Myocyte (in vitro differentiated cells): ENCODE data around the gene SGTA. TPM values are rescaled to one million over a fixed set of nuclear protein-coding genes. Genes with fewer than 3 reads are reported as not detected.

Experiments used
- DNase-seq: peaks from one replicate; pipeline ENCODE4 v3.0.0-alpha.2; 2012; ENCODE audit warnings: low read depth
- total RNA-seq: library from RNA; depleted of rRNA; stranded (reverse); fragments of >200 nt; gene quantifications from 2 replicates; pipeline ENCODE4 v1.2.3, GENCODE V29; 2014

Gene SGTA
- total RNA-seq, 1 donor from 2014 or later = 82.5 TPM

DNA sequence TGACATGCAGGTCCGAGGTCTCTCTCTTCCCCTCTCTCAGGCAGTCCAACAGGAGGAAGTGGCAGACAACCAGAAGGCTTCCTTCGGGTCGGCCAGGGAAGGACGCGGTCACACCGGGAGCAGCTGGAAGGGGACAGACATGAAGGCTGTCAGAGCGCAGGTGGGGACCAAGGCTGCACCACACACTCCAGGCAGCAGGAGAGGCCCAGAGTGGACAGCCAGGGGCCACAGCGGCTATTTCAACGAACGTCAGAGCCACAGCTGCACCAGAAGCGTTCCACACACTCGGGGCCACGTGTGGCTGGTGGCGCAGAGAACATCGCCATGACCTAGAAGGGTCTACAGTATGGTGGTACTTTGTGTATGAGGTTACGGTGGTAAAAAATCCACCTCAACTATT is 27.3 kb downstream of the SGTA start:
- no peak for DNase-seq

DNA sequence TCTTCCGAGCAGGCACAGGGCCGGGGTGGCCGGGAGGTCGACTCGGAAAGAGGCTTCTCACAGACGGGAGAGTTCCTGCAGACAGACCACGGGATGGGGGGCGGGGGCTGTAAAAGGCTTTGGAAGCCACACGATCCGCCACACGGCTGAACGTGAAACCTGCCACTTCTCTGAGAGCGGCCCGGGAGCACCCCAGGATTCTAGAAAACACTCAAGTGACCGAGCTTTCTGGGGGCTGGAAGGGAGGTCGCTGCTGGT is 27.7 kb downstream of the SGTA start:
- no peak for DNase-seq

DNA sequence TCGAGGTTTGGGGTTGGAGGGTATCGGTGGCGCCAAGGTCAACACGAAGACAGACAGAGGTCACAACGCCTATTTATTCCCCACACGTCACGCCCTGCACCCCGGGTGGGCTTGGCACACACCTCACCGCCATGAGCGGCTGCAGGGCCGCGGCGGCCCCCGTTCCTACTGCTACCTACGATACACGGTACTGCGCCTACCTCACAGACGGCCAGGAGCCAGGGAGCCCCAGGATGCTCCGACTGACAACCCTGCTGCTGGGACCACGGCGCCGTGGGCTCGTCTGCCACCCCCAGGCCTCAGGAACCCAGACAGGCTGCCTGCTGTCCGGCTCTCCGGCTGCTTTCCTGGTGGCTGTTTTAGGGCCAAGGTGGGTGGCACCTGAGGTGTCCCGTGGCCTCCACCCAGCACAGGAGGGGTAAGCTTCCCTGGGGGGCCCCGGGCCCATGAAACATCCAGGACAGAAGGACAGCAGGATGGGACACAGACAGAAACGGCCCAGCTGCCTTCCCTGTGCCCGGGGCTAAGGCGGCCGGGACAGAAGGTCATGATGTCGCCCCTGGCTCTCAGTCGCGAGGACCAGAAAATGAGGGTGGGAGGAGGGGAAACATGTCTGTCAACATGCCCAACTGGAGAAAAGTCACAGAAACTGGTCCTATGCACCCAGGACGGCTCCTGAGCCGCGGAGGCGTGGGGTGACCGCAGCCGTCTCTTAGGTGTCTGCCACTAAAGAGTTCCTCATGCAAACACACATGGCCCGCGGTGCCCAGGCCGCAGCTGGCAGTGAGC is 28.2 kb downstream of the SGTA start:
- no peak for DNase-seq

DNA sequence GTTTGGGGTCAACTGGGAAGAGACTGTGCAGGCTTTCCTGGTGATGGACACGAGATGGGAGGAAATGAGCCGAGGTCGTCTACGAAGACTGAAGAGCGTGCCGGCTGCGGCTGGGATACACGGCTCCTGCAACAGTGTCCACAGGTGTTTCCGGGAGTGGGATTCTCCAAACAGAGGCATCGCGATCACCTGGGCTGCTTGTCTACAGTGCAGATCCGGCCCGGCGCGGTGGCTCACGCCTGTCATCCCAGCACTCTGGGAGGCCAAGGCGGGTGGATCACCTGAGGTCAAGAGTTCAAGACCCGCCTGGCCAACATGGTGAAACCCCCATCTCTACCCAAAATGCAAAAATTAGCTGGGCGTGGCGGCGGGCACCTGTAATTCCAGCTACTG is 31.6 kb downstream of the SGTA start:
- no peak for DNase-seq

DNA sequence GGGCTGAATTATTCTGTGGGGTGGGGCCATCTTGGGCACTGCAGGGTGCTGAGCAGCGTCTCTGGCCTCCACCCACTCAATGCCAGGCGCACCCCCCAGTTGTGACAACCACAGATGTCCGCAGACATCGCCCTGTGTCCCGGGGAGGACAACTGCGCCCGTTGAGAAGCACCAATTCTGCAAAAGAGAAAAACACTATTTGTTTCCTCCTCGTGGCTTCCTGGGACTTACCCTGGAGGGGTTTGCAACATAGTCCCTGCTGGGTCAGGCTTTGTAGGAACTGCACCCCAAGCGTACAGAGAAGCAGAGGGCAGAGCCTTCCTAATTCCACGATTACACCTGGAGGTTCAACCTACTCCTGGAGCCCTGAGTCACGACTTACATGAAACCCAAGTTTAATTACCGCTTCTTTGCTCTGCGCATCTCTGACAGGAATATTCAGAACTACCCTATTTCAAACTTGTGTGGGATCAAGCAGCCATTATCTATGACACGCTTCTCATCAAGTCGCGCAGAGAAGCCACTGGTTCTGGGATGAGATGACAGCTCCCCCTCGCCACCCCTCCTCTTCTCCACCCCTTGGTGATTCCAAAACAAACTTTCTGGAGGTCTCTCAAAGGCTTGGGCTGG is 32.1 kb downstream of the SGTA start:
- no peak for DNase-seq

DNA sequence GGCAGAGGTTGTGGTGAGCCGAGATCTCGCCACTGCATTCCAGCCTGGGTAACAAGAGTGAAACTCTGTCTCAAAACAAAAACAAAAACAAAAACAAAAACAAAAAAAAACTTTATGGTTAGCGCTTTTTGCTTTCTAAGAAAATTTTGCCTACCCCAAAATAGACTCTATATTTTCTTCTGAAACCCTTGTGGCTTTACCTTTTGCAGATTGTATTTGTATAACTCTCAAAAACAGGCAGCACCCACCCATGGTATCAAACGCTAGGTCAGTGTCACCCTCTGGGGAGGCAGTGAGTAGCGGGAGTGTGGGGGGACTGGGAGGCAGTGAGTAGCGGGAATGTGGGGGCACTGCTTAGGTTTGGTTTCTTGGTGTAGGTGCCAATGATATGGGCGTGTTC is 35.7 kb downstream of the SGTA start:
- no peak for DNase-seq

DNA sequence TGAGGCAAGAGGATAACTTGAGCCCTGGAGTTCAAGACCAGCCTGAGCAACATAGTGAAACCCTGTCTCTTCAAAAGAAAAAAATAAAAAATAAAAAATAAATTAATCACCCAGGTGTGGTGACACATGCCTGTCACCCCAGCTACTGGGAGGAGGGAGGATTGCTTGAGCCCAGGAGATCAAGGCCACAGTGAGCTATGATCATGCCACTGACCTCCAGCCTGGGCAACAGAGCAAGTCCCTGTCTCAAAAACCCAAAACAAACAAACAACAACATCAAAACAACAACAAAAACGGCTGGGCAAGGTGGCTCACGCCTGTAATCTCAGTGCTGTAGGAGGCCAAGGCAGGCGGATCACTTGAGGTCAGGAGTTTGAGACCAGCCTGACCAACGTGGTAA is 39.0 kb downstream of the SGTA start:
- DNase-seq = no peak

DNA sequence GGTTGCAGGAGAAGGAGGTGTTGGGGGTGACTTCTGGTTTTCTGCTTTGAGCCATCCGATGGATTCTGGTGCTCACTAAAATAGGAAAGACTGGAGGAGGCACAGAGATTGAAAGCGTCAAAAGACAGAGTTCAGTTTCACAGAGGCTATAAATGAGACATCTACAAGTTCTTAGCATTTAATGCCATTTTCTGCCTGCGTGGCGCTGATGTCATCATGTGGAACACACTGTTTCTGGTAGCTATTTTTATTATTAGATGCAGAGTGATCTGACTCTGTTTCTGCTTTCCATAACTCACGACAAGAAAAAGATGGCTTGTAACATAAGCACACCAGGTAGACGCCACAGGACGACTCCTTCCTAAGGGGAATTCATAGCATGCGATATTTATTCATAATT is 40.0 kb downstream of the SGTA start:
- DNase-seq = no peak

DNA sequence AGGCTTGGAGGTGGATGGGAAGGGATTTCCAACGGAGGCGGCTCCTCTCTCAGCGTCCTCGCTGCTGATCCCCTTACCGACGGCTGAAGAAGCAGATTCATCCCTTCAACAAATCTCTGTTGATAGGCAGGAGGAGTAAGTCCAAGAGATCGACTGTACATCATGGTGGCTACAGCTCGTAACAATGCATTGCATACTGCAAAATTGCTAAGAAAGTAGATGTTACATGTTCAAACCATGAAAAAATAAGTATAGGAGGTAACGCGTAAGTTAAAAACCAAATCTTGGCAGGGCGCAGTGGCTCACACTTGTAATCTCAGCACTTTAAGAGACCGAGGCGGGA is 42.8 kb downstream of the SGTA start:
- no peak for DNase-seq

DNA sequence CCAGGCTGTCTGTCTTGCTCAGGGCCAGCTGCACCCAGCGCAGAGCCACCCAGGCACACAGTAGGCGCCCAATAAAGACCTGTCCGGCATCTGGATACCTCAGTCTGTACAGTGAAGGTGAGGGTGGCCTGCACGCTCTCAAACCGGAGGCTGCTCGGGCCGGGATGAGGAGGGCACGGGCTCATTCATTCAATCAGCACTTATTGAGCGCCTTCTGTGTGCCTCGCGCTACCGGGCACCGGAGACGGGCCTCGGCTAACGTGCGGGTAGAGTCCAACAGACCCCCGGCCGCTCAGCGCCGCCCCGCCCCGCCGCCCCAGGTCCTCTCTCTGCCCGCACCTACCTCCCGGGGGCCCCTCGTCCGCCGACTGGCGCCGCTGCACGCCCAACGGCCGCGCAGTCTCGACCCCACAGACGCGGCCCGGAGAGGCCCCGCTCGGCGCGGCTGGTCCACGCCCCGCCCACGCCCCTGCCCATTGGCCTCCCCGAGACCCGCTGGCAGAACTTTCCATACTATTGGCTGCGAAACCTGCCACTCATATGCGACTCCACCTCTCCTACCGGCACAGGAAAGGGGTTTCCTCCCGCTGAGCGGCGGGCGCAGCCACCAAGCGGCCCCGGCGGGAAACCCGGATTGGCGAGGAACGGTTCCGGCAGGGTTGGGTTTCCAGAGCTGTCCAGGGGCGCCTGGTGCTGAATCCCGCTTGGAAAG is 43.3 kb downstream of the SGTA start, which contains the start of gene SLC39A3:
Gene SLC39A3 (minus strand): TSS at position 416 of the 712 bp plus-strand sequence. CDS start 2,760 bp downstream, outside the sequence.
- peak; percentile 99 for DNase-seq

DNA sequence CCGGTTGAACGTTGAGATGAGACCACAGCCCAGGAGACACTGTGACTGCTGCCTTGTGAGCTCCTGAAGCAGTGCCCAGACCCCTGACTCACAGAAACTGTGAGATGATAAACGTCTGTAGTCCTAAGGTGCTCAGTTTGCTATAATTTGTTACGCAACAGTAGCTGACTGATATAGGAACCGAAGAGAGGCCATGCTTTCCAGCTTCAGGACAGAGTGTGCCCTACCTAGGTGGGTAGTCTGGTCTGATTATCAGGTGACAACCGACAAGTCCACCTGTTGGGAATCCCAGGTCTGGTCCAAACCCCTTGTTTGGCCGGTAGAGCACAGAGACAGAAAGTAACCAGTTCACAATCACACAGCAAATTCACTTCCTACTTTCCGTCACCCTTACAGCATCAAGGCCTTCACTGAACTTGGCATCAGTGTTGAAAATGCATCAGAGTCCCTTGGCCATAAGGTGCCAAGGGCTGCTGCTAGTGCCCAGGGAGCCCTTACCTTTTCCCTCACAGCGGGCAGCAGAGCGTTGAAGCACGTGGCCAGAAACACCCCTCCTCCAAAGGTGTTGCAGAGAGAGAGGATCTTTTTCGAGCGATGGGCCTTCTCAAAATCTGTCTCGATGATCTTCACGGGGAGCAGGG is 46.4 kb downstream of the SGTA start:
- no peak for DNase-seq

DNA sequence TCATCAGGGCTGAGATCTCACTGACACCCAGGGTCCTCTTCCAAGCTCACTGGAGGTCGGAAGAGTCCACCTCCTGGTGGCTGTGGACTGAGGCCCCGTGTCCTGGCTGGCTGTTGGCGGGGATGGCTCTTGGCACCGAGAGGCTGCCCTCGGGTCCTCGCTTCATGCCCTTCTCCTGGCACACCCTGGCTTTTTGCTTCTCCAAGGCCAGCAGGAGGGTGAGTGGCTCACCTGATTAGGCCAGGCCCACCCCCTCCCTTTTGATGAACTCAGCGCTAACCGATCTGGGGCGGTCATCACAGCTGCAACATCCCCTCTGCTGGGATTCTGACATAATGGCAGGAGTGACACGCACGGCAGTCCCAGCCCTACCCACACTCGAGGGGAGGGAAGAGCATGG is 47.7 kb downstream of the SGTA start:
- no peak for DNase-seq

DNA sequence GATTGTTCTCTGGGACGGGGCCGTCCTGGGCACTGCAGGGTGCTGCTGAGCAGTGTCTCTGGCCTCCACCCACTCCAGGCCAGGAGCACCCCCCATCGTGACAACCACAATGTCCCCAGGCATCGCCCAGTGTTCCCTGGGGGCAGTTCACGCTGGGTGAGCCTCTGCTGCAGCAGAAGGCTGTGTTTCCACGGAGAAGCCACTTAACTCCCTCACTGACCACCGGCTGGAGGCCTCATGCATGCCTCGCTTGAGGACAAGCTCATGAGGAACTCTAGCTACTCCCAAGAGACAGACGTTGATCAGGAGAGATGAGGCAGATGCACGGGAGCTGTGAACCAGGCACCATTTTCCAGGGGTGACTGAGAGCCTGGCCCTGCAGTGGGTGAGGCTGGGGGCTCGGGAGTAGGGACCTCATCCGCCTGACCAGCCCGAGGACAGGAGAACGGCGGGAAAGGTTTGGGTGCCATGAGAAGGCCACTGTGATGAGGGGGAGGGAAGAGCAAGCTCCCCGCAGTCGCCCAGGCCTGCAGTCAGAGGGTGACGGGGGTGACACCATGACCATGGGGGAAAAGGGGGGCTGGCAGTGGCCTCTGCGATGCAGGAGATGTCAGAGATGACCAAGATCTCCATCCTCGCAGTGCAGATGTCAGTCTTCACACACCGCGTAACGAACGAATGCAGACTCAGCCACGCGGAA is 48.3 kb downstream of the SGTA start:
- no peak for DNase-seq

DNA sequence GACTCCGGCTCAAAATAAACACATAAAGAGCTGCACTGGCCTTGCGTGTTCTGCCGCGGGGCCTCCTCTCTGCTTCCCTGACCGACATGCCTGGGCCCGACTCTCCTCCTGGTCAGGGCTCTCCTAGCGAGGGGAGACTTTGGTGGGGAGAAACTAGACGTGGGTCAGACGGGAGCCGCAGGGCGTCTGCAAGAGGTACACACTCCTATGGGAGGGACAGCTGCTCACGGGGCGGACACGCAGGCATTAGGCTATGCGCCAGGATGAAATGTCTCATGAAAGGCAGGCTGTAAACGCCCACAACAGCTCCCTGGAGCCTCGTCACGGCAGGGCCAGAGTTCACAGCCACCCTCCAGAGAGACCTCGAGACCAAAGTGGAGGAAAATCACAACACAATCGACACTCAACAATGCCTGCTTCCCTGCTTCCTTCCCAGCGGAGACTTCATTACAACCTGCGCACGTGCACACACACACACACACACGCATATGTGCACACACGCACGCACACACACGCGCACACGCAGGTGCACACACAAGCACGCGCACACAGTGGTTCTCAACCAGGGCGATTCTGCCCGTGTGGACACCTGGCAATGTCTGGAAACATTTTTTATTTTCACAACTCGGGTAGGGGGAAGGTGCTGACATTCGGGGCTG is 49.0 kb downstream of the SGTA start:
- DNase-seq = no peak

DNA sequence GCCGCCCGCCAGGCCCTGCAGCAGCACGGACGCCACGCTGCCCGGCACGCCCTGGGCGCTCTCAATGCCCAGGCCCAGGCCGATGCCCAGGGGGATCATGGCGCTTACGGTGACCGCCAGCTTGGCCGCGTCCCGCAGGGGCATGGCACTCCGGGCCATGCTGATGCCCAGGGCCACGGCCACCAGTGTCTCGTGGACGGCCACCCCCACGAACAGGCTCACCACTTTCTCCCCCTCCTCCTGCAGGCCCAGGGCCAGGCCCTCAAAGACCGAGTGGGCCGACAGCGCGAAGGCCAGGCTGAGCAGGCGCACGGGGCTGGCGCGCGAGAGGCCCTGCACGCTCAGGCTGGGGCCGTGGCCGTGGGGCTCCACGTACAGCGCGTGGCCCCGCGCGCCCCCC is 50.2 kb downstream of the SGTA start:
- DNase-seq = no peak

DNA sequence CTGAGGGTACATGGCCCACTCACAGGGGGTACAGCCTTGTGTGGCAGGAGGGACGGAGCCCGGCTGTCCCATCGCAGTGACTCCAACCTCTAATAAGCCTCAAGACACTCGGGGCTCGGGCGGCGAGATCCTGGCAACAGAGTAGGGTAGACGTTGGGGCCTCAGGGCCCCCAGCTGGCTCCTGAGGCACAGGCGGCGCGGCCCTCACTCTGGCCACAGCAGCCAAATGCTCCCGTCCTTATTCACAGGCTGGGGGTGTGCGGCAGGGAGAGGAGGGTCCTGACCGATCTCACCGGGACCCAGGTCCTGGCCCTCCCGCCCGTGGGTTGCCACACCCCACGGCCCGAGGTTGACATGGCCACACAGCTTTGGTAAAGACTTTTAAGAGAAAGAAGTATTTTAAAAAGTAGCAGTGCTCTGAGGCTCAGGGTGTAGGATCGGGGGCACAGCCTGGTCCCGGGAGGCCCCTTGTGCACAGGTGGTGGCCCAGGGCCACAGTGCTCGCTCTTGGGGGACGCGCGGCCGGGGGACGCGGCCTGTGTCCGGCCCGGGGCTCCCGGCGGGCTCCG is 50.8 kb downstream of the SGTA start:
- DNase-seq = no peak

DNA sequence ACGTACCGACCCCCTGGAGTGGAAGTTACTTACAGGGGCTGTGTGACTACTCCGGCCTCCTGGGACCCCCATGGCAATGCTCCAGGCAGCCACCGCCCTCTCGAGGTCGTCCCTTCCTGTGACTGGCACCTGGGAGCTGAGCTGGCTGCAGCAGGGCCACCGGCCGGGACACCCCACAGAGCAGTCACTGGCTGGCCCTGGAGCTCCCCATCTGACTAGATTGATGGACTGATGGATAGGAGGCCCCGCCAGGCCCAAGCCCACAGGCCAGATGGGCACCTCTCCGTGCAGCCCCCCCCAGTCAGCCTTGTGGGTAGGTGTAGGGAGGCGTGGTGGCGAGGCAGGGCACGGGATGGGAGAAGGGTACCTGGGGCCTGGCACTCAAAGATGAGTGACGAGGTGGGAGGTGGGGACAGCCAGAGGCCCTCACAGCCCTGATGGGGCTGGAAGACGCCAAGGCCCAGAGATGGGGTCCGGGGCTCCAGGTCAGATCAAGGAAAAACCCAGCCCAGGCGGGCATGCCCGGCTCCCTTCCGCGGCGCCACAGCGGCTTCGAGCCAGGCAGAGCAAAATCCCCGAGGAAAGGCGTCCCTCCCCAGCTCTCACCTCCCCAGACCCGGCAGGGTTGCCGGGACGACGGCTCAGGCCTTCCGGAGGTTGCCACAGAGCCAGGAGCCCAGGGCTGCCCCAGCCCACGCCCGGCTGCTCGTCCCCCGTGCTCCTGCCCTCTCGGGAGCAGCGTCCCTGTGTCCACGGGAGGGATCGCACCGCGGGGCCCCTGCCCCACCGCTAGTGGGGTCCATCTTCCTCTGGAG is 51.7 kb downstream of the SGTA start:
- no peak for DNase-seq

DNA sequence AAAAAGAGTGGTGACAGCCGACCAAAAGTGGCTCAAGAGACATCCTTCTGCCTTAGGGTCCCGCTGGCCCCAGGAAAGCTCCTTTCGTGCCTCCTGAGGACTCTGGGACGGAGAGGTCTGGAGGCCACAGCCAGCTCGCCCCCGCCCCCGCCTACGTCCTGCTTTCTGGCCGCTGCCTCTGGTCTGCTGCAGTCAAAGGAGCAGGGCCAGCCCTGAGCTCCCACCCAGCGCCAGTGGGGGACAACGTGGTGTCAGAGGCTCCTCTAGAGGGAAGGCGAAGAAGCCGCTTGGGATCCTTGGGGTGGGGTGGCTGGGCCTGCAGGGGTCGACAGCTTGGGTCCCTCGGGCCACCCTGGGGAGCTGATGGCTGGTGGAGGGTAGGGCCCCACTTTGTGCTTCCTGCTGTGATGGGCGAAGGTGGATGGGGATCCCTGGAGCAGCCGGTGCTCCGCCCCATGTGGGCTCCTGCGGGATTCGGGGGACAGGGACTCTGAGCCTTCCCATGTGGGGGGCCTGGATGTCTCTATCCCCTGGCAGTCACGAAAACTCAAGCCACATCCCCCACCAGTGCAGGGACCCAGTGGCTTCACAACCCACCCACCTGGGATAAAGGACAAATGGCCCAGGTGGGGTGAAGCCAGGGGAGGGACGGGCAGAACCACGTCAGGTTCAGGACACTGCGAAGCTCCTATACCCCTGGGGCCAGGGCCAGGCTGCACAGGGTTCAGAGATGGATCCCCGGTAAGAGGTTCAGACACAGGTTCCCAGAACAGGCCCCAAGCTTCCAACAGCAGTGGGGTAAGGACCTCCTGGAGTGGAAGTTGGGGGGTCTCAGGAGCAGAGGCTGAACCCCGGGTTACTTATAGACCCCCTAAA is 52.9 kb downstream of the SGTA start:
- DNase-seq = no peak
